Stimulated activated CD4-positive, alpha-beta T cell treated with anti-CD3 and anti-CD28 coated beads, TNF-alpha, amount 100 ng/mL, for 24 hours (primary cell): ENCODE measurements around the gene SMIM38.
"Not testable (repeated sequence)": the region's sequence is repeated elsewhere in the genome, so short reads cannot be mapped to it uniquely, and the experiment has no call there.

Experiments used
- DNase-seq, 3 experiments: peaks; one replicate each; pipeline ENCODE4 v3.0.0-alpha.2; 2020; ENCODE audit warnings: low read depth in 3 of 3

Gene SMIM38

GRCh38 chr11:69122326-69122629, 33.5 kb upstream of the SMIM38 start:
- no peak for DNase-seq

GRCh38 chr11:69122630-69123431, 32.9 kb upstream of the SMIM38 start:
- peak; percentile 46 to 87 (median 63) for DNase-seq

- peak in 1 of 3 experiments; percentile 27 for DNase-seq
Observed at GRCh38 chr11:69123593-69124545, 31.9 kb upstream of the SMIM38 start.

- DNase-seq = no peak
Observed at GRCh38 chr11:69125861-69126260, 29.9 kb upstream of the SMIM38 start.

- no peak for DNase-seq
Observed at GRCh38 chr11:69126286-69126685, 29.4 kb upstream of the SMIM38 start.

GRCh38 chr11:69127081-69127850, 28.5 kb upstream of the SMIM38 start:
- DNase-seq = no peak

- DNase-seq = no peak
Observed at GRCh38 chr11:69127884-69128283, 27.9 kb upstream of the SMIM38 start.

- DNase-seq = no peak
Observed at GRCh38 chr11:69129053-69129452, 26.7 kb upstream of the SMIM38 start.

GRCh38 chr11:69129647-69130046, 26.1 kb upstream of the SMIM38 start:
- no peak for DNase-seq

- no peak for DNase-seq
Observed at GRCh38 chr11:69130654-69131053, 25.1 kb upstream of the SMIM38 start.

GRCh38 chr11:69131121-69131566, 24.6 kb upstream of the SMIM38 start:
- DNase-seq = no peak

- no peak for DNase-seq
Observed at GRCh38 chr11:69131644-69132300, 24.0 kb upstream of the SMIM38 start.

GRCh38 chr11:69132301-69132670, 23.4 kb upstream of the SMIM38 start:
- DNase-seq = no peak

GRCh38 chr11:69133251-69133650, 22.5 kb upstream of the SMIM38 start:
- no peak for DNase-seq

- DNase-seq = not testable (repeated sequence)
Observed at GRCh38 chr11:69134182-69134581, 21.6 kb upstream of the SMIM38 start.

GRCh38 chr11:69134957-69135356, 20.8 kb upstream of the SMIM38 start:
- no peak for DNase-seq

- no peak for DNase-seq
Observed at GRCh38 chr11:69135420-69136363, 20.0 kb upstream of the SMIM38 start.

GRCh38 chr11:69136471-69136870, 19.3 kb upstream of the SMIM38 start:
- DNase-seq = no peak

GRCh38 chr11:69137151-69137844, 18.4 kb upstream of the SMIM38 start:
- no peak for DNase-seq

- DNase-seq = no peak
Observed at GRCh38 chr11:69138265-69138664, 17.5 kb upstream of the SMIM38 start.
